ENCODE results near the gene HOXC11. TPM values are rescaled to one million over a fixed set of nuclear protein-coding genes. Genes with fewer than 3 reads are reported as not detected.

HOXC11 gene
- total RNA-seq, 3 donors from 2014 or later, result not detected

GRCh38 chr12:53950789-53951576 lies 21.9 kb upstream of the HOXC11 start:
- DNase-seq (no peak), ATAC-seq (no peak)
- no peaks in the 10 kb centered on the region for H3K36me3 Mint-ChIP-seq (ENCODE audit: insufficient read depth)
- H3K9me3 Mint-ChIP-seq, result no peaks in the 10 kb centered on the region
- peaks cover 91% of the 10 kb centered on the region for H3K27me3 Mint-ChIP-seq (ENCODE audit: low read depth)
- H3K4me1 Mint-ChIP-seq (ENCODE audit: low read depth), result peaks cover 14% of the 10 kb centered on the region
- no peak overlapping the region for H3K4me3 Mint-ChIP-seq

- ATAC-seq, result no peak
- H3K9me3 Mint-ChIP-seq, result no peaks in the 10 kb centered on the region
- H3K27me3 Mint-ChIP-seq (ENCODE audit: low read depth), result peaks cover 91% of the 10 kb centered on the region
- peaks cover 19% of the 10 kb centered on the region for H3K4me1 Mint-ChIP-seq (ENCODE audit: low read depth)
- no peaks in the 10 kb centered on the region for H3K36me3 Mint-ChIP-seq (ENCODE audit: insufficient read depth)
- no peak overlapping the region for H3K4me3 Mint-ChIP-seq
- no peak for DNase-seq
Measured at GRCh38 chr12:53951577-53952334, 21.2 kb upstream of the HOXC11 start.

- DNase-seq, result no peak
- no peak for ATAC-seq
- peaks cover 21% of the 10 kb centered on the region for H3K4me1 Mint-ChIP-seq (ENCODE audit: low read depth)
Measured at GRCh38 chr12:53952335-53952694, 20.6 kb upstream of the HOXC11 start.

GRCh38 chr12:53952871-53953734 lies 19.8 kb upstream of the HOXC11 start:
- Mint-ChIP-seq H3K4me1 (ENCODE audit: low read depth) (peaks cover 21% of the 10 kb centered on the region), H3K9me3 (no peaks in the 10 kb centered on the region), H3K4me3 (no peak overlapping the region), H3K27me3 (ENCODE audit: low read depth) (peaks cover 94% of the 10 kb centered on the region), H3K36me3 (ENCODE audit: insufficient read depth) (no peaks in the 10 kb centered on the region)
- ATAC-seq, result no peak
- DNase-seq, result no peak

More at GRCh38 chr12:53952335-53952694, 20.6 kb upstream of the HOXC11 start:
- Mint-ChIP-seq H3K9me3 (no peaks in the 10 kb centered on the region), H3K27me3 (ENCODE audit: low read depth) (peaks cover 94% of the 10 kb centered on the region), H3K36me3 (ENCODE audit: insufficient read depth) (no peaks in the 10 kb centered on the region), H3K4me3 (no peak overlapping the region)

- Mint-ChIP-seq H3K9me3 (no peaks in the 10 kb centered on the region), H3K27me3 (ENCODE audit: low read depth) (peaks cover 92% of the 10 kb centered on the region), H3K36me3 (ENCODE audit: insufficient read depth) (no peaks in the 10 kb centered on the region), H3K4me3 (no peak overlapping the region), H3K4me1 (ENCODE audit: low read depth) (peaks cover 21% of the 10 kb centered on the region)
- ATAC-seq, result no peak
- no peak for DNase-seq
Measured at GRCh38 chr12:53953831-53954693, 18.9 kb upstream of the HOXC11 start.

- H3K9me3 Mint-ChIP-seq, result no peaks in the 10 kb centered on the region
- H3K4me3 Mint-ChIP-seq, result no peak within 1 kb of the TSS
- DNase-seq, result no peak
- H3K4me1 Mint-ChIP-seq (ENCODE audit: low read depth), result peaks cover 21% of the 10 kb centered on the region
- ATAC-seq, result no peak
- H3K36me3 Mint-ChIP-seq (ENCODE audit: insufficient read depth), result no peaks in the 10 kb centered on the region
- H3K27me3 Mint-ChIP-seq (ENCODE audit: low read depth), result peaks cover 92% of the 10 kb centered on the region
Measured at GRCh38 chr12:53954694-53955035, 18.3 kb upstream of the HOXC11 start, which contains the start of gene HOXC12. Gene HOXC12, plus strand, starts transcription at chr12:53954903. Its CDS starts 27 bp downstream, at chr12:53954930.

GRCh38 chr12:53955036-53955775 lies 17.7 kb upstream of the HOXC11 start:
- Mint-ChIP-seq H3K4me3 (no peak overlapping the region), H3K9me3 (no peaks in the 10 kb centered on the region), H3K36me3 (ENCODE audit: insufficient read depth) (no peaks in the 10 kb centered on the region), H3K4me1 (ENCODE audit: low read depth) (peaks cover 22% of the 10 kb centered on the region), H3K27me3 (ENCODE audit: low read depth) (peaks cover 92% of the 10 kb centered on the region)
- DNase-seq (no peak), ATAC-seq (no peak)

GRCh38 chr12:53955776-53956250 lies 17.1 kb upstream of the HOXC11 start:
- H3K4me3 Mint-ChIP-seq, result no peak overlapping the region
- no peaks in the 10 kb centered on the region for H3K9me3 Mint-ChIP-seq
- H3K27me3 Mint-ChIP-seq (ENCODE audit: low read depth), result peaks cover 91% of the 10 kb centered on the region
- H3K36me3 Mint-ChIP-seq (ENCODE audit: insufficient read depth), result no peaks in the 10 kb centered on the region
- ATAC-seq (no peak), DNase-seq (no peak)
- H3K4me1 Mint-ChIP-seq (ENCODE audit: low read depth), result peaks cover 26% of the 10 kb centered on the region

GRCh38 chr12:53956251-53956887 lies 16.6 kb upstream of the HOXC11 start:
- Mint-ChIP-seq H3K36me3 (ENCODE audit: insufficient read depth) (no peaks in the 10 kb centered on the region), H3K9me3 (no peaks in the 10 kb centered on the region), H3K4me3 (no peak overlapping the region), H3K4me1 (ENCODE audit: low read depth) (peaks cover 22% of the 10 kb centered on the region), H3K27me3 (ENCODE audit: low read depth) (peaks cover 86% of the 10 kb centered on the region)
- DNase-seq, result no peak
- peak in 1 of 2 donors; percentile 38 for ATAC-seq

- Mint-ChIP-seq H3K4me3 (no peak overlapping the region), H3K27me3 (ENCODE audit: low read depth) (peaks cover 86% of the 10 kb centered on the region)
- ATAC-seq, result no peak
Measured at GRCh38 chr12:53956914-53957536, 15.9 kb upstream of the HOXC11 start.

GRCh38 chr12:53958128-53958527 lies 14.8 kb upstream of the HOXC11 start:
- H3K36me3 Mint-ChIP-seq (ENCODE audit: insufficient read depth), result no peaks in the 10 kb centered on the region
- H3K4me1 Mint-ChIP-seq (ENCODE audit: low read depth), result peaks cover 20% of the 10 kb centered on the region
- H3K9me3 Mint-ChIP-seq, result no peaks in the 10 kb centered on the region
- ATAC-seq (no peak), DNase-seq (no peak)
- H3K27me3 Mint-ChIP-seq (ENCODE audit: low read depth), result peaks cover 86% of the 10 kb centered on the region
- H3K4me3 Mint-ChIP-seq, result no peak overlapping the region

More at GRCh38 chr12:53956914-53957536, 15.9 kb upstream of the HOXC11 start:
- no peaks in the 10 kb centered on the region for H3K9me3 Mint-ChIP-seq
- no peaks in the 10 kb centered on the region for H3K36me3 Mint-ChIP-seq (ENCODE audit: insufficient read depth)
- no peak for DNase-seq
- peaks cover 20% of the 10 kb centered on the region for H3K4me1 Mint-ChIP-seq (ENCODE audit: low read depth)

- Mint-ChIP-seq H3K9me3 (no peaks in the 10 kb centered on the region), H3K4me1 (ENCODE audit: low read depth) (peaks cover 23% of the 10 kb centered on the region), H3K4me3 (no peak overlapping the region), H3K27me3 (ENCODE audit: low read depth) (peaks cover 84% of the 10 kb centered on the region), H3K36me3 (ENCODE audit: insufficient read depth) (no peaks in the 10 kb centered on the region)
- no peak for DNase-seq
- ATAC-seq, result no peak
Measured at GRCh38 chr12:53959314-53959713, 13.6 kb upstream of the HOXC11 start.
